GM13976 (cell line): ENCODE results near the gene ARF1.

Source experiments
- DNase-seq: peaks from one replicate; pipeline ENCODE4 v3.0.0; 2012; ENCODE audit warnings: low spot score
- CTCF ChIP-seq: IDR thresholded peaks from 2 replicates; pipeline ENCODE4 v1.5.1; 2012; ENCODE audit warnings: borderline replicate concordance, mild to moderate bottlenecking; ENCODE audit not compliant: insufficient read depth; ENCODE audit errors: extremely low read depth, missing control alignments, control extremely low read depth
- in situ Hi-C: fragments of 300-500 bp; cut with MboI; formaldehyde crosslinking; loops from one replicate; pipeline ENCODE4 v1.12.0; 2022; ENCODE audit warnings: low sequenced_read_pairs, mixed read lengths, inconsistent platforms; ENCODE audit not compliant: unreplicated experiment

Gene ARF1

GRCh38 chr1:228065543-228066347 is 16.8 kb upstream of the ARF1 start:
- in situ Hi-C loops, result no loop called here
- no peak for TF ChIP-seq CTCF

DNA sequence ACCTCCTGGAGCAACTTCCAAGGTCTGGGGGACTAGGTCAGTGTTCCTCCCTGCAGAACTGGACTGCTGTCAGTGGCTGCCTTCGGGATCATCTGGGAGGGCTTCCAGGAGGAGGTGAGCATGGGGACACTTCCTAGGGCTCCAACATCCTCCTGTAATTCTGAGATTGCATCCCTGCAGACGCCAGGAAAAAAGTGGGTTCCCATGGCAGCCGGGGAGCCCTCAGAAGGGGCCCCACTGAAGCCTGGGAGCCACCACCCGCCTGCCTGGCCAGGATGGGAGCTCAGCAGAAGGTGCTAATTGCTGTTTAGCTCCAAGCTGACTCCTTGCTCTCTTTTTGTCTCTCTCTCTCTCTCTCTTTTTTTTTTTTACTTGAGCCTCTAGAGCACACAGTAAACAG is 16.1 kb upstream of the ARF1 start:
- in situ Hi-C loops, result no loop called here
- no peak for DNase-seq
- TF ChIP-seq CTCF, result no peak

More at GRCh38 chr1:228065543-228066347, 16.8 kb upstream of the ARF1 start:
- DNase-seq, result no peak

DNA sequence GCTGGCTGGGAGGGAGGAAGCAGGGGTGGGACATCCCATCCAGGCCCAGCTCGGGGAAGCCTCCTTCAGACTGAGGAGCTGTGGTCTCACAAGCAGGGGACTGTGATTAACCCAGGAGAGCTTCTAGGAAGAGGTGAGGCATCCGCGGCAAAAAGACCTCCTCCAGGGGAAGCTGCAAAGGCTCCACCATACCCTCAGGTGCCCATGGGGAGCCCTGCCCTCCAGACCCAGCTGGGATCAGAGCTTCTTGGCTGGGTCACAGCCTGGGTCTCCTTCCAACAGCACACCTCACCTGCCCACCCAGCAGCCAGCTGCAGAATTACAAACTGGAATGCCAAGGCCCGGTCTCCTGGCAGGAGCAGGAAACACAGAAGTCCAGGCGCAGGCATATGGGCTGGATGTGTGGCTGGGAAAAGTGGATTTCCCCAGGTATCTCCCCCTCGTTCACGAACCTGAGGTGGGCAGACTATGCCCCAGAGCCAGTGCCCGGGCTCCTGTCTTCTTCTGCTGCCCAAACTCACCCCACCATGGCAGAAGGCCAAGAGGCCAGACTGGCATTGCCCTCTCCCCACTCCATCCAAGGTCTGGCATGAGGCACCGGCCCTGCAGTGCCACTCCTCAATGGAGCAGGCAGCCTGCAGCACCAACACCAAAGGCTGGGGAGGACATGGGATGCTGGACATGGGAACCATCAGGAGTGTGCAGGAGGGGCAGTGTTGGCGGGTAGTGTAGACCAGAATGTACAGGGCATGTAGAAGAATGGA is 15.4 kb upstream of the ARF1 start:
- no peak for DNase-seq
- in situ Hi-C loops, result no loop called here
- no peak for TF ChIP-seq CTCF

DNA sequence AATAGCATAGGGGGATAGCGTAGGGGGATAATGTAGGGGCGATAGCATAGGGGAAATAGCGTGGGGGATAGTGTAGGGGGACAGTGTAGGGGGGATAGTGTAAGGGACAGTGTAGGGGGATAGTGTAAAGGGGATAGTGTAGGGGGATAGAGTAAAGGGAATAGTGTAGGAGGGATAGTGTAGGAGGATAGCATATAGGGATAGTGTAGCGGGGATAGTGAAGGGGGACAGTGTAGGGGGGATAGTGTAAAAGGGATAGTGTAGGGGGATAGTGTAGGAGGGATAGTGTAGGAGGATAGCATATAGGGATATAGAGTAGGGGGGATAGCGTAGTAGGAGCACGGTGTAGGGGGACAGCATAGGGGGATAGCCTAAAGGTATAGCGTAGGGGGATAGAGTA is 14.1 kb upstream of the ARF1 start:
- in situ Hi-C loops, result no loop called here
- no peak for DNase-seq
- no peak for TF ChIP-seq CTCF

DNA sequence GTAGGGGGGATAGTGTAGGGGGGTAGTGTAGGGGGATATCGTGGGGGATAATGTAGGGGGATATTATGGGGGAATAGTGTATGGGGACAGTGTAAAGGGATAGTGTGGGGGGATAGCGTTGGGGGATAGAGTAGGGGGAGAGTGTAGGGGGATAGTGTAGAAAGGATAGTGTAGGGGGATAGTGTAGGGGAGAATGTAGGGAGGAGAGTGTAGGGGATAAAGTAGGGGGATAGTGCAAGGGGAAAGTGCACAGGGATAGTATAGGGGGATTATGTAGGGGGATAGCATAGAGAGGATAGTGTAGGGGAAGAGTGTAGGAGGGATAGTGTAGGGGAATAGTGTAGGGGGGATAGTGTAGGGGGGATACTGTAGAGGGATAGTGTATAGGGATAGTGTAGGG is 12.3 kb upstream of the ARF1 start:
- no peak for TF ChIP-seq CTCF
- DNase-seq, result no peak
- in situ Hi-C loops, result no loop called here

DNA sequence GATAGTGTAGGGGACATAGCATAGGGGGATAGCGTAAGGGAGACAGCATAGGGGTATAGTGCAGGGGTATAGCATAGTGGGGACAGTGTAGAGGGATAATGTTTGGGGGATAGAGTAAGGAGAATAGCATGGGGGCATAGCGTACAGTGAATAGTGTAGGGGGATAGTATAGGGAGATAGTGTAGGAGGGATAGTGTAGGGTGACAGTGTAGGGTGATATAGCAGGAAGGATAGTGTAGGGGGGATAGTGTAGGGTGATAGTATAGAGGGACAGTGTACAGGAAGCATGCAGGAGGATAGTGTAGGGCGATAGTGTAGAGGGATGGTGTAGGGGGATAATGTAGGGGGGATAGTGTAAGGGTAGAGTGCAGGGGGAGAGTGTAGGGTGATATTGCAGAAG is 11.7 kb upstream of the ARF1 start:
- in situ Hi-C loops, result no loop called here
- DNase-seq, result no peak

More for the DNA sequence above, 11.7 kb upstream of the ARF1 start:
- TF ChIP-seq CTCF, result no peak
